Uterus (tissue), 4 donors: ENCODE data around the gene C4orf50. TPM values are rescaled to one million over a fixed set of nuclear protein-coding genes. Genes with fewer than 3 reads are reported as not detected.

Experiments
- DNase-seq, 2 donors: peaks; one replicate each; pipeline ENCODE4 v3.0.0-alpha.2; 2019 to 2020
- H3K27ac ChIP-seq, 2 donors: fragments of 200-600 bp; sonication (generic); 1 replicate in 1 of 2; 2 replicates in 1 of 2; pipeline ENCODE4 v1.5.1; 2016 to 2018
- H3K27me3 ChIP-seq, 2 donors: fragments of 200-600 bp; sonication (generic); one replicate each; pipeline ENCODE4 v1.5.1; 2018 to 2019; ENCODE audit warnings: control low read depth in 1 of 2
- H3K36me3 ChIP-seq, 2 donors: fragments of 200-600 bp; sonication (generic); one replicate each; pipeline ENCODE4 v1.5.1; 2019; ENCODE audit warnings: control low read depth in 1 of 2
- H3K4me1 ChIP-seq, 2 donors: fragments of 200-600 bp; sonication (generic); one replicate each; pipeline ENCODE4 v1.5.1; 2018 to 2019; ENCODE audit warnings: control low read depth in 1 of 2
- H3K4me3 ChIP-seq, 2 donors: fragments of 200-600 bp; sonication (generic); 1 replicate in 1 of 2; 2 replicates in 1 of 2; pipeline ENCODE4 v1.5.1; 2018 to 2019; ENCODE audit warnings: mild to moderate bottlenecking in 1 of 2
- H3K9me3 ChIP-seq, 2 donors: fragments of 200-600 bp; sonication (generic); one replicate each; pipeline ENCODE4 v1.5.1; 2019; ENCODE audit warnings: control low read depth in 1 of 2
- CTCF ChIP-seq, 4 experiments: fragments of 200-600 bp in 2 of 4; fragments of 450-650 bp in 2 of 4; sonication (generic) in 2 of 4; IDR thresholded peaks; one replicate each; pipeline ENCODE4 v1.5.1; 2016 to 2019; ENCODE audit warnings: antibody characterized with exemption in 4 of 4, mild to moderate bottlenecking in 2 of 4, moderate library complexity in 1 of 4
- POLR2A ChIP-seq, 2 donors: fragments of 450-650 bp; IDR thresholded peaks; one replicate each; pipeline ENCODE4 v1.6.1; 2016; ENCODE audit warnings: antibody characterized with exemption in 2 of 2, mild to moderate bottlenecking in 1 of 2, moderate library complexity in 1 of 2
- intact Hi-C: fragments of 100-400 bp; cut with DNase I; formaldehyde crosslinking; loops from one replicate; pipeline ENCODE4 v1.15.1; 2023; ENCODE audit warnings: low total_unique reads
- total RNA-seq, 4 donors: library from RNA; depleted of rRNA in 3 of 4; stranded (reverse); fragments of >200 nt in 3 of 4; gene quantifications; one replicate each; pipeline versions ENCODE4 v1.1.0 to v1.2.4, GENCODE V29; 2014 to 2023
- donor health status: DM: yes; HTN: yes; CAD: no.

Gene C4orf50
- total RNA-seq, 4 donors from 2014 or later, result under 0.01 to 0.07 TPM; not detected in 2

- no peaks in the 10 kb centered on the region for H3K36me3 ChIP-seq
- no peak for DNase-seq
- peaks cover 0 to 7% of the 10 kb centered on the region in 2 donors for H3K27me3 ChIP-seq
- TF ChIP-seq POLR2A (IDR thresholded peaks at IDR 0.05), result no peak
- TF ChIP-seq CTCF (IDR thresholded peaks at IDR 0.05), result no peak
- H3K4me3 ChIP-seq, result no peak overlapping the region
- intact Hi-C loops, result no loop called here
- no peaks in the 10 kb centered on the region for H3K4me1 ChIP-seq
- H3K27ac ChIP-seq, result no peak overlapping the region
- no peaks in the 10 kb centered on the region for H3K9me3 ChIP-seq
Measured at GRCh38 chr4:5899881-5900280, 118.3 kb downstream of the C4orf50 start.

GRCh38 chr4:5899396-5899795 lies 118.8 kb downstream of the C4orf50 start:
- no peaks in the 10 kb centered on the region for H3K36me3 ChIP-seq
- peaks cover 0 to 4% of the 10 kb centered on the region in 2 donors for H3K27me3 ChIP-seq
- H3K4me1 ChIP-seq, result no peaks in the 10 kb centered on the region
- H3K4me3 ChIP-seq, result no peak overlapping the region
- TF ChIP-seq POLR2A (IDR thresholded peaks at IDR 0.05) (no peak), CTCF (IDR thresholded peaks at IDR 0.05) (no peak)
- no peak for DNase-seq
- H3K9me3 ChIP-seq, result no peaks in the 10 kb centered on the region
- no peak overlapping the region for H3K27ac ChIP-seq
- intact Hi-C loops, result no loop called here

GRCh38 chr4:5897674-5898073 lies 120.6 kb downstream of the C4orf50 start:
- intact Hi-C loops, result no loop called here
- Histone ChIP-seq H3K9me3 (no peaks in the 10 kb centered on the region), H3K36me3 (no peaks in the 10 kb centered on the region), H3K4me3 (no peak overlapping the region), H3K4me1 (peaks cover 0 to 1% of the 10 kb centered on the region in 2 donors), H3K27me3 (peaks cover 7 to 13% of the 10 kb centered on the region in 2 donors), H3K27ac (no peak overlapping the region)
- DNase-seq, result no peak
- TF ChIP-seq CTCF (IDR thresholded peaks at IDR 0.05) (no peak), POLR2A (IDR thresholded peaks at IDR 0.05) (no peak)

- Histone ChIP-seq H3K9me3 (no peaks in the 10 kb centered on the region), H3K36me3 (no peaks in the 10 kb centered on the region), H3K27me3 (peaks cover 17 to 22% of the 10 kb centered on the region in 2 donors), H3K27ac (no peak overlapping the region), H3K4me3 (no peak overlapping the region), H3K4me1 (peaks cover 0 to 6% of the 10 kb centered on the region in 2 donors)
- intact Hi-C loops, result no loop called here
- DNase-seq, result no peak
- TF ChIP-seq POLR2A (IDR thresholded peaks at IDR 0.05), result no peak
- TF ChIP-seq CTCF (IDR thresholded peaks at IDR 0.05), result no peak
Measured at GRCh38 chr4:5895287-5895686, 122.9 kb downstream of the C4orf50 start.

- Histone ChIP-seq H3K36me3 (no peaks in the 10 kb centered on the region), H3K27me3 (peaks cover 26 to 29% of the 10 kb centered on the region in 2 donors), H3K4me1 (peaks cover 0 to 6% of the 10 kb centered on the region in 2 donors), H3K27ac (no peak overlapping the region), H3K4me3 (no peak overlapping the region), H3K9me3 (no peaks in the 10 kb centered on the region)
- intact Hi-C loops, result no loop called here
- TF ChIP-seq POLR2A (IDR thresholded peaks at IDR 0.05), result no peak
- no peak for TF ChIP-seq CTCF (IDR thresholded peaks at IDR 0.05)
- DNase-seq, result no peak
Measured at GRCh38 chr4:5894266-5894665, 124.0 kb downstream of the C4orf50 start.
